ENCODE results near the gene ART1. TPM values are rescaled to one million over a fixed set of nuclear protein-coding genes. Genes with fewer than 3 reads are reported as not detected.

The ART1 gene
- total RNA-seq, 1 experiment from 2014 or later = not detected

- Mint-ChIP-seq H3K9me3 (no peaks in the 10 kb centered on the region), H3K27me3 (ENCODE audit: low read depth) (no peaks in the 10 kb centered on the region), H3K27ac (no peak overlapping the region), H3K4me3 (no peak overlapping the region), H3K4me1 (peaks cover 6% of the 10 kb centered on the region in 2 experiments), H3K36me3 (ENCODE audit: insufficient read depth in 1 of 3, low read depth in 3 of 3) (no peaks in the 10 kb centered on the region)
- no peak overlapping the region for H3T11ph ChIP-seq (ENCODE audit: low read length)
- no peaks in the 10 kb centered on the region for H3K79me2 ChIP-seq (ENCODE audit: insufficient read depth, low read length)
- no peaks in the 10 kb centered on the region for H3K4me1 ChIP-seq (ENCODE audit: insufficient read depth, low read length)
- no peak overlapping the region for H4K8ac ChIP-seq (replicated peaks; ENCODE audit: insufficient read length, low read depth, low read length)
- H3K9ac ChIP-seq (ENCODE audit: extremely low read depth, insufficient read length, low read length) = no peak overlapping the region
- no peak overlapping the region for H2BK120ac ChIP-seq (ENCODE audit: low read depth, low read length, poor library complexity, severe bottlenecking)
- H3K4me2 ChIP-seq (ENCODE audit: insufficient read depth, insufficient read length, low read length) = no peak overlapping the region
- no peak overlapping the region for H4K91ac ChIP-seq (ENCODE audit: insufficient read length, low read depth, low read length)
- H3K4ac ChIP-seq (ENCODE audit: low read depth, low read length) = no peak overlapping the region
- no peak overlapping the region for H4K5ac ChIP-seq (ENCODE audit: insufficient read length, low read depth, low read length)
- no peak overlapping the region for H3K27ac ChIP-seq (ENCODE audit: insufficient read length, low read depth, low read length)
- no peak overlapping the region for H3K23ac ChIP-seq (ENCODE audit: insufficient read length, low read depth, low read length)
- H3K9me3 ChIP-seq (ENCODE audit: control insufficient read depth, low read depth, low read length) = no peaks in the 10 kb centered on the region
- no peaks in the 10 kb centered on the region for H4K20me1 ChIP-seq (ENCODE audit: control insufficient read depth, insufficient read depth, insufficient read length)
- H3K23me2 ChIP-seq (ENCODE audit: insufficient read length, low read depth, low read length, poor library complexity, severe bottlenecking) = no peaks in the 10 kb centered on the region
- H2AFZ ChIP-seq (ENCODE audit: low read length) = no peak overlapping the region
- no peak overlapping the region for H2BK5ac ChIP-seq (ENCODE audit: insufficient read length, low read length)
- no peaks in the 10 kb centered on the region for H3K27me3 ChIP-seq (ENCODE audit: insufficient read depth, low read length)
- H2BK20ac ChIP-seq (ENCODE audit: low read depth, low read length, poor library complexity, severe bottlenecking) = no peak overlapping the region
- no peak overlapping the region for H2AK5ac ChIP-seq (ENCODE audit: insufficient read length, low read length)
- no CpG with 5 or more reads among the region's 3 CpGs for WGBS (ENCODE audit: extremely low coverage, insufficient read length, low lambda C conversion rate)
- H2BK15ac ChIP-seq (ENCODE audit: low read depth, low read length) = no peak overlapping the region
- H3K14ac ChIP-seq (ENCODE audit: insufficient read depth, low read length) = no peak overlapping the region
- H3K79me1 ChIP-seq (ENCODE audit: insufficient read depth, low read depth, low read length, poor library complexity, severe bottlenecking) = no peaks in the 10 kb centered on the region
- no peak for TF ChIP-seq CTCF (conservative IDR thresholded peaks at IDR 0.05)
- no peak overlapping the region for H2BK12ac ChIP-seq (ENCODE audit: insufficient read length, low read depth, low read length)
- no peak for DNase-seq
- no peak overlapping the region for H3K56ac ChIP-seq (ENCODE audit: insufficient read length, low read depth, low read length)
- H3K18ac ChIP-seq (ENCODE audit: insufficient read length, low read depth, low read length) = no peak overlapping the region
Measured at GRCh38 chr11:3611976-3612678, 32.8 kb upstream of the ART1 start.
